HG02623 (cell line): Measurements from ENCODE around the gene VPS13D.
"Not testable (repeated sequence)": the region's sequence is repeated elsewhere in the genome, so short reads cannot be mapped to it uniquely, and the experiment has no call there.

ENCODE experiments used
- ATAC-seq: cut with Tn5 transposase; IDR thresholded peaks from one replicate; pipeline ENCODE4 v1.9.1; 2021; ENCODE audit warnings: moderate library complexity; ENCODE audit not compliant: unreplicated experiment

Gene VPS13D

DNA sequence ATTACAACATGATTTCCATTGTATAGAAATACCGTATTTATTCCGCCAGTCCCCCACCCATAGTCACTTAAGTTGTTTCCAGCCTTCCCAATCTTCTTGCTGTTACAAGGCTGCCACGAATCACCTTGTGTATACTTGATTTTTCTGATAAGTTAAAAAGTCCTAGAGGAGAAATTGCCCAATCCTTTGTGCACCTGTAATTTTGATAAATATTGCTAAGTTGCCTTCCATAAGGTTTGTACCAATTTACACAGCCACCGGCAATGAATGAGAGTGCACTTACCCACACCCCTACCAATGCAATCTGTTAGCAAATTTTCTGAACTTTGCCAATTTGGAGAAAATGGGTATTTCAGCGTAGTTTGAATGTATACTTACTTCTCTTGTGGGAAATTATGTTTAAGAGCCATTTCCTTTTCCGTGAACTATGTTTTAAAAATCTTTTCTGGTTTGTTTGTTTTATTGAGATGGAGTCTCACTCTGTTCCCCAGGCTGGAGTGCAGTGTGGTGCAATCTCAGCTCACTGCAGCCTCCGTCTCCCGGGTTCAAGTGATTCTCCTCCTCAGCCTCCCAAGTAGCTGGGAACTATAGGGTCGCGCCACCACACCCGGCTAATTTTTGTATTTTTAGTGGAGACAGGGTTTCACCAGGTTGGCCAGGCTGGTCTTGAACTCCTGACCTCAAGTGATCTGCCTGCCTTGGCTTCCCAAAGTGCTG, 300.8 kb downstream of the VPS13D start:
- ATAC-seq = no peak

DNA sequence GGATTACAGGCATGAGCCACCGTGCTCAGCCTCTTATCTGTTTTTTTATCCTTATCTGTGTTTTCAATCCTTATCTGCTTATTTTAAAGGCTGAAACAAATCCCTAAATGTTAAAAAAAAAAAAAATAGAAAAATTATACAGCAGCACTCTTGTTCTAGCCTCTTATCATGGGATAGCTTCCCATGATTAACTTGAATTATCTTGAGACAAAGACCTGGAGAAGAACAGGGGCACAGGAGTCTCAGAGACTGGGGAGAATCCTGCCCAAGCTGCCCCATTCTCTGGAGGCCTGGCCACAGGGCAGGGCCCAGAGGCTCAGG, 301.3 kb downstream of the VPS13D start:
- ATAC-seq = no peak

DNA sequence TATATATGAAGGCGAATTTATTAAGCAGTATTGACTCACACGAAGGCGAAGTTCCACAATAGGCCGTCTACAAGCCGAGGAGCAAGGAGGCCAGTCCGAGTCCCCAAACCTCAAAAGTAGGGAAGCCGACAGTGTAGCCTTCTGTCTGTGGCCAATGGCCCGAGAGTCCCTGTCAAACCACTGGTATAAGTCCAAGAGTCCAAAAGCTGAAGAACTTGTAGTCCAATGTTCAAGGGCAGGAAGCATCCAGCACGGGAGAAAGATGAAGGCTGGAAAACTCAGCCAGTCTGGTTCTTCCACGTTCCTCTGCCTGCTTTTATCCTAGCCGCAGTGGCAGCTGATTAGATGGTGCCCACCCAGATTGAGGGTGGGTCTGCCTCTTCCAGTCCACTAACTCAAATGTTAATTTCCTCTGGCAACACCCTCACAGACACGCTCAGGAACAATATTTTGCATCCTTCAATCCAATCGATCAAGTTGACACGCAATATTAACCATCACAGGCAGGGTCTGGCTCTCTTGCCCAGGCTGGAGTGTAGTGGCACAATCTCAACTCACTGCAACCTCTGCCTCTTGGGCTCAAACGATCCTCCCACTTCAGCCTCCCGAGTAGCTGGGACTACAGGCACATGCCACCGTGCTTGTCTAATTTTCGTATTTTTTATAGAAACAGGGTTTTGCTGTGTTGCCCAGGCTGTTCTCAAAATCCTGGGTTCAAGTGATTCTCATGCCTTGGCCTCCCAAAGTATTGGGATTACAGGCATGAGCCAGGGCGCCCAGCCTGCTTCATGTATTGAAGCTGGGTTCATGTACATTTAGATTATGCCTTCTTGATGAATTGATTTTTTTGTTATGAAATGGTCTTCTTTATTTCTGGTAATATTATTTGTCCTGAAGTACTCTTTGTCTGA, 302.8 kb downstream of the VPS13D start:
- ATAC-seq = no peak

DNA sequence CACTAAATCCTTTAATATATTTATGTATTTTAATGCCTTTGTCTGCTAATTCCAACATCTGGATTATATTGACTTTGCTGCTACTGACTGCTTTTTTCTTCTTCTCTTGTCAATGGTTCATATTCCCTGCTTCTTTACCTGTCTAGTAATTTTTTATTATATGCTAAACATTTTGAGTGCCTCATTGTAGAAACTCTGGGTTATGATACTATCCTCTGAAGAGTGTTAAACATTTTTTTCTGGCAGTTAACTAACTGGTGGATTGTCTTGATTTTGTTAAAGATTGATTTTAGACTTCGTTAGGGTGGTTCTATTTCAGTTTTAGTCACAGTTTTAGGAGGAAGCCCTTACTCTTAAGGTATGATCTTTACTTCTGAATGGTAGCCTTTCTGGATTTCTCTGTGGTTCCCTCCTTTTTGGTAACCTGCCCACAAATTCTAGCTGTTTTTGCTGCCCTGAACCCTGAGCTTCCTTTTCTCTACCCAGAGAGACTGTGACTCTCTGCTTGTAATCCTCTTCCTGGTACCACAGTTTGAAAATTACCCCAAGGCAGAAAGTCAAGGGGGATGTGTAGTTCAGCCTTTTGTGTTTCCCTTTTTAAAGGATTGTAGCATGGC, 306.3 kb downstream of the VPS13D start:
- ATAC-seq = no peak

DNA sequence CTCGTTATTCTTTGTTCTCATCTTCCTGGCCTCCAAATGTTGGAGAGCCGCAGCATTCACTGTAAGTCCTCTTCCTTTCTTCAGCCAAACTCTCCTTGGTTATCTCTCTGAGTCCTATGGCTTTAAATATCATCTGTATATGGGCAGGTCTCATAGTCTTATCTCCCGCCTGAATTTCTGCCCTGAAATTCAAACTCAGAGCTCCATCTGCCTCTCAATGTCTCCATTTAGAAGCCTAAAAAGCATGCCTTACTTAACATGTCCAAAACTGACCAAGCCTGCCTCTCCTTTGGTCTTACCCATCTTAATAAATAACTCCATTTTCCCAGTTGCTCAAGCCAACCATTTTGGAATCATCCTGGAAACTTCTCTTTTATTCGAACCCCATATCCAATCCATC, 307.5 kb downstream of the VPS13D start:
- no peak for ATAC-seq

DNA sequence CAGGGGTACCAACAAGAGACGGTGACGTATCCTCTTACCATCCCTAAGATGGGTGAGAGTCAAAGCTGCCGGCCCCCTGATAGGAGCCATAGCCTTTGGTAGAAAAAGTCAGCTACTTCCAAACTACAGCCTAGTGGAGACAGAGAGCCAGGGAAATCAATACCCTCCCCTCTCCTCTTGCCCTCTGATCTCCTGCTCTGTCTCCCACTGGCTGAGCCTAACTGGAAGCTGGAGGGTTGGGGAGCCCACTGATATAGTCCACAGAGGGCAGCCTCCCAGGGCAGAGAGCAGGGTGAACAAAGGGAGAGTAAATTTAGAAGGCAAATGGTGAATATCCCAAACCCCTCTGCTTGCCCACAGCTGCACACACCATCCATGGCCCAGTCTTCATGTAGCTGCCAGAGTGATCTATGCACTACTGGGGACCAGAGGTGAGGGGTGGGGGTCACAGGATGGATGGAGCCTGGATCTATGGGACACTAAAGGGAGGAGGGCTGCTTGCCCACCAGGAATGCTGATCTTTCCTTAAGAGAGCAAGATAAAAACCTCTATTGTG, 308.2 kb downstream of the VPS13D start:
- ATAC-seq = no peak

DNA sequence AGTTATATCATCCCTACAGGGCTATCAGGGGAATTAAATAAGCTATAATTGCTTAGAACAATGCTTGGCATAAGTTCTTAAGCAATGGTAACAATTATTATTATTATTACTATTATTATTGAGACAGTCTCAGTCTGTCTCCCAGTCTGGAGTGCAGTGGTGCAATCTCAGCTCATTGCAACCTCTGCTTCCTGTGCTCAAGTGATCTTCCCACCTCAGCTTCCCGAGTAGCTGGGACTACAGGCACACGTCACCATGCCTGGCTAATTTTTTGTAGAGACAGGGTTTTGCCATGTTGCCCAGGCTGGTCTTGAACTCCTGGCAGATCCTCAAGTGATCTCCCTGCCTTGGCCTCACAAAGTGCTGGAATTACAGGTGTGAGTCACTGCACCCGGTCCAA, 308.7 kb downstream of the VPS13D start:
- not testable (repeated sequence) for ATAC-seq

DNA sequence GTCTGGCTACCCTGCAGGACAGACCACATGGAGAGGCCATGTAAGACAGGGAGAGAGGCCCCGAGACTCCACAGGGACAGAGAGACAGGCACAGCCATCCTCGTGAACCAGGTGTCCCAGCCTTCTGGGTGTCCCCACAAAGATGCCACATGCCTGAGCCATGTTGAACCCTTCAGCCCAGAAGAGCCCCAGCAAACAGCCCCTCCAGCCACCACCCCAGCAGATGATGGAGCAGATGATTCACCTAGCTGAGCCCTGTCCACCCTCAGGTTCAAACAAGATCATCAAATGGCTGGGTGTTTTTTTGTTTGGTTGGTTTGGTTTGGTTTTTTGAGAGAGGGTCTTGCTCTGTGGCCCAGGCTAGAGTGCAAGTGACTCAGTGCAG, 309.5 kb downstream of the VPS13D start:
- no peak for ATAC-seq

DNA sequence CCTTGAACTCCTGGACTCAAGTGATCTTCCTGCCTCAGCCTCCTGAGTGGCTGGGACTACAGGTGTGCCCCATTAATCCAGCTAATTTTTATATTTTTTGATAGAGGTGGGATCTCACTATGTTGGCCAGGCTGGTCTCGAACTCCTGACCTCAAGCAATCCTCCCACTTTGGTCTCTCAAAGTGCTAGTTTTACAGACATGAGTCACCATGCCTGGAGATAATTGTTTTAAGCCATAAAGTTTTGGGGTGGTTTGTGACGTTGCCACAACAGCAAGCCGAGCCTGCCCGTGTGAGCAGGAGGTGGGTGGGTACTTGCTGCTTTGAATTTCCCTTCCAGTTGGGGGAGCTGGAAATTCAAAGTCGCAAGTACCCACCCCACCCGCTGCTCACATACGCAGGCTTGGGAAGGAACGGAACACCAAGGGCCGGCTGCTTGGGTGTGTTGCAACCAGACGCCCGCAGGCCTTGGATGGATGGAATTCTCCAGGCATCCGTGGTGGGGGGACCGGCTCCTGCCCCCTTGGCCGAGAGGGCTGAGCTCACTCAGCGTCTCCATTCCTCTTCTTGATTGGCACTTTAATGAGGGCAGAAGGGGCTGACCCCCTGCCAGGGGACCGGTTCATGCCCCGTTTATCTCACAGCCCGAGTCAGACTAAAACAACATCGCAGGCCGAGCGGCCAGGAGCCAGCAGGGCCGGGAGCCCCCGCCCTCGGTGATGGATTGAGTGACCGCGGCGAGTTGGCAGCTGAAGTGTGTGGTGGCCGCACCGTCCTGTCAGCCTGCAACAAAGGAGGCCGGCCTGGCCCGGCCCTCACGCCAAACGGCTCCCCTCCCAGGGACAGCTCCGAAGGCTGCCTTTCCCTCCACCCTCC, 310.1 kb downstream of the VPS13D start:
- no peak for ATAC-seq

DNA sequence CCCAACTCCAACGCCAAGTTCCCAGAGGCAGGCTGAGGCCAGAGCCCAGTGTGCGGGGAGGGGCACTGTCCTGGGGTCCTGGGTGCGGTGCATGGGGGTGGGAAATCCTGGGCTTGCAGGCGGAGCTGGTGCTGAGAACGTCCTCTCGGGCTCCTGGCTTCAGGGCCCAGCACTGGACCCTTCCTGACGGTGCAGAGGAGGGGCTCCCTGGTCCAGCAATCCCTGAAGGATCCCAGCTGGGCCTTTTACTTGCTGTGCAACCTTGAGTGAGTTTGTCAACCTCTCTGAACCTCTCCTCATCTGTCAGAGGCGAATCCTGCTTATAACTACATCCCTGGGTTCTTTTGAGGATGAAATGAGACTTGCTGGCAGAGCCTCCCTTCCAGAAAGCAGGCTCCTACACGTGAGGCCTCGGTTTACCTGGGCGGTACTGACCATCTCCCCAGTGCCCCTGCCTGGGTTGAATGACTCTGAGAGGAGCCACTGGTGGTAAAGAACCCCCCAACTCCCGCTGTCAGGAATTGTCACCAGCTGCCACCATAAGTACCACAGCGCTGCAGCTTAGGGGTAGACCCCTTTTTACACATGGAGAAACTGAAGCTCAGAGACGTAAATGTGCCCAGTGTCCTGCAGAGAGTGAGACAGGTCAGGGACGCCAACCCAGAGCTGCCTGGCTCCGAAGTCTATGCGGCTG, 310.9 kb downstream of the VPS13D start:
- ATAC-seq = no peak

DNA sequence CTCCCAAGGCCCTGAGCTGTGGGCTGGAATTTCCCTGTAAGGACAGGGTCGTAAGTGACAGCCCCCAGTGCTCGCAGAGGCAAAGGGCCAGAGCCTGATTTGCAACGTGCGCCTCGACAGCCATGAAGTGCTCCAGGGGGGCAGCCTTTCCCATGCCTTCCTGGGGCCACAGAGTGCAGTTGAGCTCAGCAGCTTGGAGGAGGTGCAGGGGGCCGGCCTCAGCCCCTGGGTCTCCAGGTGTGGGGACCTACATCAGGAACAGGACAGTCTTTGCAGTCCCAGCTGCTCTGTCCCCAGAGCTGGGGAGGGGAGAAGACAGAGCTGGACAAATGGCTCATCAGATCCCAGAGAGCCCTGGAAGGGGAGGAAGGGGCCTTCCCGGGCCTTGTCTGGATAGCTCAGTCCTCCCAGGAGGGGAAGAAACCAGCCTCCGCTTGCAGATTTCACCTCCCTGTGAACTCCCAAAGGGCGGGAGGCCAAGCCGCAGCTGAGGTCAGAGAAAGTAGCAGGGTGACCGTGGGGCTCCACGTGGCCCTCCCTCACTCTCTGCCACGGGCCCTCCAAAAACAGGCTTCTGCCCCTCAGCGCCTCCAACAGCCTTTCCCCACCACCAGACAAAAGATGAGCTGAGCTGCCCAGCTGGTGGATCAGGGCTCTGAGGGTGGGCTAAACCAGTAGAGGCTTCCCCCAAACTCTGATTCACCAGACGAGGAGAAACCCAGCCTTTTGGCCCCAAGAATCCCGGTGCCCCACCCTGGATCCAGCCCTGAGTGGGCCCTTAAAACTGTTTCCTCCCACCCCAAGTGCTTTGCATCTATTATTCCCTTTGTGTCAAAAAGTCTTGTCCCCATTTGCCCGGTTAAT, 311.7 kb downstream of the VPS13D start:
- ATAC-seq = no peak

DNA sequence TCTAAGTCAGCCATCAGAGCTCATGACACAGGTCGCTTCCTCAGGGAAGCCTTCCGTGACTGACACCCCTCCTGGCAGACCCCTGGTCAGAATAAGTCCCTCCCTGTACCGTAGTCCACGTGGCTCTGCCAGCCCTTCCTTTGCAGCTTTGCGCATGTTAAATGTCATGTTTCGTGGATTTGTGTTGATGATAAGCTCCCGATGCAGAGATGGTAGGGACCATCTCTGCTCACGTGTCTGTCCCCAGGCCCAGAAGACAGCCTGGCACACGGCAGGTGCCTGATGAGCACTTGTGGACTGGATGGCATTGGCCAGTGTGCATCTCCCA, 312.3 kb downstream of the VPS13D start:
- ATAC-seq = no peak

DNA sequence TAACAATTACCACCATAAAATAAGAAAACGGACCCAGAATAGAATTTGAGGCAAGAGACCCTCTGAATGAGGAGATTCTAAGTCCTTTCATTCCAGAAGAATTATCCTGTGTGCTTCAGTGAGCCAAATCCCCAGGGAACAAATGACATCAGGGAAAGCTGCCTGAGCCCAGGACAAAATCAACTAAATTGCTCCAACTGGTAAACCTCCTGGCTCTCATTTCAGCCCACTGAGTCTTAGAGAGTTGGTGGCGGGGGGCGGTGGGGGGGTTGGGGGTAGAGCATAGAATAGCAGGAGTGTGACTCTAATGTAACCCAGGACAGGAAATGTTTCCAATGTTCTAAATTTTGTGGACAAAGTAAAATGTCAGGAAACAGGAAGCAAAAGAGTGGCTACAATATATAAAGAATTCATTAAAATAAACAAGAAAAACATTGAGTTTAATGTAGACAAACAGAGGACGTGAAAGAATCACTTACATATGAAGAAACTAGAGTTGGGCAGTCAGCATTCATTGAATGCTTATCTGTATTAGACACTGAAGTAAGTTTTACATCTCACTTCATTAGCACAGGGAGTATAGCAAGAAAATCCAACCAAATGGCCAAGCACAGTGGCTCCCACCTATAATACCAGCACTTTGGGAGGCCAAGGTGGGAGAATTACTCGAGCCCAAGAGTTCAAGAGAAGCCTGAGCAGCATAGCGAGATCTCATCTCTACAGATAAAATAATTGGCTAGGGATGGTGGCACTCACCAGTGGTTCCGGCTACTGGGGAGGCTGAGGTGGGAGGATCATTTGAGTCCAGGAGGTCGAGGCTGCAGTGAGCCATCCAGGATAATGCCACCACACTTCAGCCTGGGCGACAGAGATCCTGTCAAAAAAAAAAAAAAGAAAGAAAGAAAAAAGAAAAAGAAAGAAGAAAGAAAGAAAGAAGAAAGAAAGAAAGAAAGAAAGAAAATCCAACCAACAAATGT, 313.1 kb downstream of the VPS13D start:
- no peak for ATAC-seq

DNA sequence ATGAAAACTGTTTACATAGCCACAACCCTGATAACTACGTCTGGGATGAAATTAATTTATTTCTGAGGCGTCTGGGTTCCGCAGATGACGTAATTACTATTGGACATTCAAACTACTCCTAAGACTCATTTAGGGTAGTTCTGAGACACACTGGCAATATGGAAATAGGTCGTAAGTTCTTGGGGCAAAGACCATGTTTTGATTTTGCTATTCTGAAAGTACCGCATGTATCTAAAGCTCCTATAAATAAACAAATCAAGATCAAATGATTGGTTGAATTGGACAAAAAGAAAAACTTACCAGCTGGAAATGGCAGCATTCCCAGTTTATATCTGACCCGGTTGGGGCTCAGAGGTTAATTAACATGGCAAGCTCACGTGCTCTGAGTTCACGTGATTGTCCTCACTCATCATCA, 313.9 kb downstream of the VPS13D start:
- ATAC-seq = no peak

DNA sequence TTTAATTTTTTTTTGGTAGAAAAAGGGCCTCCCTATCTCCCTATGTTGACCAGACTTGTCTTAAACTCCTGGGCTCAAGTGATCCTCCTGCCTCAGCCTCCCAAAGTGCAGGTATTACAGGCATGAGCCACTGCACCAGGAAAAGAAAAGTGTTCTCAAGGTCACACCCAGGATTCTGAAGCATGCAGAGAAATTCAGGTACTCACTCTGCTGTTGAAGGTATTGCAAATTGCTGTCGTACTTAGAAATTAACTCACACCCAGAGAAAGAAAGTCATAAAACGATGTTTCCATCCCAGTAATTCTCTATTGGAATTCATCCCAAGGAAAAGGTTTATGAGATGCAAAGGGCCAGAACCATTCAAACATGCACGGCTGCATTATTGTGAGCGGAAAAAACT, 314.5 kb downstream of the VPS13D start:
- no peak for ATAC-seq

DNA sequence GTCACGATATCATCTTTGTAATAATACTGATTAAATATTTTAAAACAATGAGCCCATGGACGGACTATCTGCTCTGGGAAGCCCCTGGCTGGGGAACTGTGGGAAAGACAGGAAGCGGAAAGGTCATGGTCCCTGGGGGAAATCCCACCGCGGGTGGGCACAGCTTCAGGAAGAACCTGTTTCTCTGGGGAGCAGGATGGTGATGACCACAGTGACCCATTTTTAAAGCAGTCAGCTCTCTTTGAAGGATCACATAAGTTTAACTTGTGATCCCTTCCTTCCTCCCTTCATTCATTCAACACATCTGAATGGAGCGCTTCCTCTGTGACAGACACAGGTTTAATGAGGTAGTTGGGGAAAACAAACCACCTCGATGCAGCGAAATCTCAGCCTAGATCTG, 315.2 kb downstream of the VPS13D start:
- no peak for ATAC-seq

DNA sequence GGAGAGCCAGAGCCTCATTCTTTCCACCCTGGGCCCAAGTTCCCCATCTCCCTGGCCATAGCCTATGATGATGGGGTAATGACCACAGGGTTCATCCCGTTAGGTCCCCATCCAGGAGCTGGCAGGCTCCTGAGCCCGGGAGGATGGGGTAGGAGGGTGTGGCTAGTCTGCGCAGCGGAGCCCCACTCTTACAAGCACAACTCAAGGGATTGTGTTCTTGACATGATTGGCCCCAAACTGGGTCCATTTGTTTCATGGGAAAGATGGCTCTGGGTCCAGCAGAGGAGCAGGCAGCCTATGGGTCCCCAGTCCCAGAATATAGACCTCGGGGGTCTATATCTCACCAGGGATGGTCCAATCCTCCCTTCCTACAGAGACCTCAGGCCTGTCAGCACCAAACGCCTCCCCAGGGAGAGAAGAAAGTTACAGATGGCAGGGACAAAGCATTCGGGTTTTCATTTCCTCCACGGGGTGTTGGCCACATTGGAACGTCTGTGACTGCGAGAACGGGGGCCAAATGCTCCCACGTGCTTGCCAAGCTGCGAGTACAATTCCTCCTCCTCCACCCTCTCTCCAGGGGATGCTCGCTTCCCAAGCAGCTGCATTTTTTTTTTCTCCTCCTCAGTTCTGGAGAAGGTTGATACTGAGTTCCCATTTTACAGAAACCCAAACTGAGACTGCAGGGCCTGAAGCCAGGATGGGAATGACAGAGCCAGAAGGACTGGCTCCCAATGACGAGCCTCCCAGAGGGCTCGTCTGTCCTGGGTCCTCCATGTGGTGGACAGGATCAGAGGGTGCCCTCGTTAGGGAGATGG, 317.1 kb downstream of the VPS13D start:
- ATAC-seq = no peak
